IPS-15b (cell line): ENCODE measurements around the gene TUBB1.

Experiments
- H3K27me3 ChIP-seq: one replicate; pipeline ENCODE4 v1.6.1; 2013; ENCODE audit warnings: low read length; ENCODE audit not compliant: control insufficient read depth, insufficient read depth
- H3K36me3 ChIP-seq: one replicate; pipeline ENCODE4 v1.6.1; 2013; ENCODE audit warnings: low read length; ENCODE audit not compliant: control insufficient read depth, insufficient read depth
- H3K4me1 ChIP-seq: one replicate; pipeline ENCODE4 v1.6.1; 2013; ENCODE audit warnings: mild to moderate bottlenecking, low read length; ENCODE audit not compliant: control insufficient read depth, insufficient read depth
- H3K4me3 ChIP-seq: one replicate; pipeline ENCODE4 v1.5.1; 2013; ENCODE audit warnings: low read depth, low read length
- H3K9ac ChIP-seq: one replicate; pipeline ENCODE4 v1.6.1; 2013; ENCODE audit warnings: low read depth, mild to moderate bottlenecking, low read length
- H3K9me3 ChIP-seq: one replicate; pipeline ENCODE4 v1.6.1; 2013; ENCODE audit warnings: mild to moderate bottlenecking, low read length; ENCODE audit not compliant: control insufficient read depth, insufficient read depth

Gene TUBB1

GRCh38 chr20:59002874-59003399, 16.3 kb upstream of the TUBB1 start:
- peaks cover 2% of the 10 kb centered on the region for H3K4me1 ChIP-seq
- H3K9me3 ChIP-seq: no peaks in the 10 kb centered on the region
- H3K27me3 ChIP-seq: peaks cover 2% of the 10 kb centered on the region
- H3K4me3 ChIP-seq: no peak overlapping the region
- H3K9ac ChIP-seq: no peak overlapping the region
- H3K36me3 ChIP-seq: peaks cover 2% of the 10 kb centered on the region

GRCh38 chr20:59003836-59004492, 15.3 kb upstream of the TUBB1 start:
- Histone ChIP-seq H3K27me3 (peaks cover 8% of the 10 kb centered on the region), H3K36me3 (peaks cover 2% of the 10 kb centered on the region), H3K4me1 (peaks cover 2% of the 10 kb centered on the region), H3K9ac (no peak overlapping the region), H3K4me3 (no peak overlapping the region), H3K9me3 (no peaks in the 10 kb centered on the region)

GRCh38 chr20:59004493-59004762, 14.8 kb upstream of the TUBB1 start:
- Histone ChIP-seq H3K9me3 (no peaks in the 10 kb centered on the region), H3K4me1 (peaks cover 2% of the 10 kb centered on the region), H3K4me3 (no peak overlapping the region), H3K36me3 (peaks cover 2% of the 10 kb centered on the region), H3K9ac (no peak overlapping the region), H3K27me3 (peaks cover 10% of the 10 kb centered on the region)

GRCh38 chr20:59004763-59005522, 14.3 kb upstream of the TUBB1 start:
- Histone ChIP-seq H3K9me3 (no peaks in the 10 kb centered on the region), H3K9ac (no peak overlapping the region), H3K36me3 (peaks cover 2% of the 10 kb centered on the region), H3K4me1 (peaks cover 2% of the 10 kb centered on the region), H3K27me3 (peaks cover 10% of the 10 kb centered on the region), H3K4me3 (no peak overlapping the region)

GRCh38 chr20:59005523-59006166, 13.6 kb upstream of the TUBB1 start:
- H3K4me3 ChIP-seq: no peak overlapping the region
- H3K9me3 ChIP-seq: no peaks in the 10 kb centered on the region
- H3K9ac ChIP-seq: no peak overlapping the region
- peaks cover 10% of the 10 kb centered on the region for H3K27me3 ChIP-seq
- H3K4me1 ChIP-seq: peaks cover 2% of the 10 kb centered on the region
- peaks cover 2% of the 10 kb centered on the region for H3K36me3 ChIP-seq

GRCh38 chr20:59006167-59006863, 12.9 kb upstream of the TUBB1 start:
- Histone ChIP-seq H3K9ac (peak overlapping the region; percentile 60), H3K36me3 (peaks cover 2% of the 10 kb centered on the region), H3K9me3 (no peaks in the 10 kb centered on the region), H3K27me3 (peaks cover 10% of the 10 kb centered on the region), H3K4me3 (peak overlapping the region; percentile 59), H3K4me1 (peaks cover 2% of the 10 kb centered on the region)

- peak within 1 kb of the TSS; percentile 60 for H3K9ac ChIP-seq
- H3K36me3 ChIP-seq: no peaks in the 10 kb centered on the region
- H3K4me1 ChIP-seq: peaks cover 2% of the 10 kb centered on the region
These were observed 12.2 kb upstream of the TUBB1 start, which contains the start of gene CTSZ for GRCh38 chr20:59006864-59007664. CTSZ (minus strand) TSS chr20:59007254; CDS start chr20:59007128, 126 bp downstream.

GRCh38 chr20:59007665-59008511, 11.3 kb upstream of the TUBB1 start:
- no peaks in the 10 kb centered on the region for H3K9me3 ChIP-seq
- H3K9ac ChIP-seq: no peak overlapping the region
- H3K4me3 ChIP-seq: peak overlapping the region; percentile 18
- H3K27me3 ChIP-seq: peaks cover 10% of the 10 kb centered on the region
- H3K4me1 ChIP-seq: peaks cover 2% of the 10 kb centered on the region
- no peaks in the 10 kb centered on the region for H3K36me3 ChIP-seq

More at GRCh38 chr20:59006864-59007664, 12.2 kb upstream of the TUBB1 start, which contains the start of gene CTSZ:
- Histone ChIP-seq H3K27me3 (peaks cover 10% of the 10 kb centered on the region), H3K9me3 (no peaks in the 10 kb centered on the region), H3K4me3 (peak within 1 kb of the TSS; percentile 59)

- no peaks in the 10 kb centered on the region for H3K9me3 ChIP-seq
- no peaks in the 10 kb centered on the region for H3K36me3 ChIP-seq
- H3K27me3 ChIP-seq: peaks cover 11% of the 10 kb centered on the region
- peaks cover 2% of the 10 kb centered on the region for H3K4me1 ChIP-seq
- H3K9ac ChIP-seq: no peak overlapping the region
- H3K4me3 ChIP-seq: no peak overlapping the region
These were observed 10.4 kb upstream of the TUBB1 start for GRCh38 chr20:59008715-59009336.
